ENCODE measurements around the gene CADM1.

CADM1 gene

DNA sequence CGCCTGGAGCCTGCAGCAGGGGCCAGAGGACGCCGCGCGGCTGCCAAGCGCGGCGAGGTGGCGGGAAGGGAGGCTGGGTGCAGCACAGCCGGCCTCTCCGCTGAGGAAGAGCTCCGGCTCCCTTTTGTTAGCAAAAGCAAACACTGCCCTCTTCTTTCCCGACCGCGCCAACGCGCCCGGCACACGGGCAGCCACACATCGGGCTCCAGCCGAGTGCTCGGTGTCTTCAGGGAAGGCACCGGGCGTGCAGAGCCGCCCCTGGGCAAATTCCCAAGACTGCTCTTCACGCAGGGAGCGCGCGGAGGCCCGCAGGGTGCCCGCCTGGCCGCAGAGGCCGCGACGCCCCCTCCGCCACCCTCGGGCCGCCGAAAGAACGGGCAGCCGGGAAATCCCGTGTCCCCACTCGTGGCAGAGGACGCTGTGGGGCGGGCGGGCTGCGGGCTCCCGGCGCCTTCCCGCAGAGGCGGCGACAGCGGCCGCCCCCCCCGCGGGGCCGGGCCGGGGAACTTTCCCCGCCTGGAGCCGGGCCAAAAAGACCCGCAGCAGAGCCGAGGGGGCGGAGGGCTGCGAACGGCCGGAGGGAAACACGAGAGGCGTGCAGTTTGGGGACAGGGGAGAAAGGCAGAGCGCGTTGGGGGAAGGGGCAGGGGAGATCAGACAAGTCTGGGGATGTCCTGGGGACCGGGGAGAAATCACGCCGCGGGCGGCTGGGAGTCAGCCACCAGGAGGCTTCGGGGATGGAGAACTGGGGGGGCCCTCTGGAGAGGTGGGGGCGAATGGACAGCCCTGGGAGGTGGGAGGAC lies 931 bp downstream of the CADM1 start:
- Histone ChIP-seq H3K79me1 (ENCODE audit: low read depth, low read length) (no peaks in the 10 kb centered on the region), H2AK5ac (ENCODE audit: low read depth, low read length) (peak overlapping the region; percentile 70), H2BK12ac (ENCODE audit: low read length) (no peak overlapping the region), H3K9me3 (replicated peaks in 1 of 2; ENCODE audit: control insufficient read depth in 2 of 2, insufficient read depth in 1 of 2, low read depth in 1 of 2, low read length in 2 of 2) (no peaks in the 10 kb centered on the region), H4K91ac (ENCODE audit: low read depth, low read length, poor library complexity) (no peak overlapping the region), H3K27ac (replicated peaks; ENCODE audit: low read length) (no peak overlapping the region), H2BK120ac (ENCODE audit: low read depth, low read length) (peak overlapping the region; percentile 25), H3K18ac (ENCODE audit: low read length) (peak overlapping the region; percentile 94), H2AFZ (ENCODE audit: low read length) (peak overlapping the region; percentile 88), H2BK15ac (ENCODE audit: low read length) (peak overlapping the region; percentile 82), H3K4ac (ENCODE audit: low read length) (peak overlapping the region; percentile 17), H3K23ac (ENCODE audit: low read depth, low read length, poor library complexity) (peak overlapping the region; percentile 95), H2BK5ac (ENCODE audit: low read length) (peak overlapping the region; percentile 83), H3K27me3 (ENCODE audit: control insufficient read depth in 3 of 3, insufficient read depth in 3 of 3, low read depth in 1 of 3, low read length in 3 of 3) (peaks cover 0 to 28% (median 0%) of the 10 kb centered on the region in 3 experiments), H3K4me2 (ENCODE audit: insufficient read depth, low read length, poor library complexity, severe bottlenecking) (peak overlapping the region; percentile 89), H3K9ac (ENCODE audit: low read depth, low read length, poor library complexity) (peak overlapping the region; percentile 96), H3K14ac (ENCODE audit: low read length) (peak overlapping the region; percentile 96), H4K8ac (ENCODE audit: low read depth, low read length) (no peak overlapping the region), H3K4me3 (ENCODE audit: low read length in 2 of 2) (peak overlapping the region; percentile 73 to 94), H3K4me1 (ENCODE audit: control insufficient read depth in 2 of 2, insufficient read depth in 1 of 2, low read depth in 1 of 2, low read length in 2 of 2) (peaks cover 12 to 15% of the 10 kb centered on the region in 2 donors), H3K36me3 (replicated peaks in 1 of 2; ENCODE audit: control insufficient read depth in 2 of 2, insufficient read depth in 2 of 2, low read length in 2 of 2) (no peaks in the 10 kb centered on the region)
- WGBS, 2 donors (ENCODE audit: extremely low coverage in 2 of 2, insufficient read length in 2 of 2, insufficient replicate concordance in 1 of 2): no CpG with 5 or more reads among the region's 77 CpGs
- peak; percentile 57 for DNase-seq (ENCODE audit: low spot score)

DNA sequence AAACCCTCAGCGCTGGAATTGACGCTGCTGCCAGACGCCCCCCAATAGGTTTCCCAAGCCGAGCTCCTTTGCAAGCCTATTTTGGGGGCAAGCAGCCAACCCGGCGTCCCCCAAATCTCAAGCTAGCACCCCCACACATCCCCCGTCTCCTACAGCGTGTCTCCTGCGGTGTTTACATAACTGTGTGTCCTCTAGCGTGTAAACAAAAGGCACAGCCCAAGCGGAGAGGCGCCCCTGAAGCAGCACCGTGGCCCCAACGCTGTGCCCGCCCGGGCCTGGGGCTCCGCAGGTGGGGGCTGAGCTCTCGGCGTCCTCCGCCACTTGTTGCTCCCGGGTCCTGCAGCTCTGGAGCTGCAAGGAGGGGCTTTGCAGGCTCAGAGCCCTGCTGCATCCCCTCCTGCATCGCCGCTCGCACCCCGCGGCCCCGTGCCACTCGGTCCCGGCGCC lies 1.6 kb downstream of the CADM1 start:
- H3K4me3 ChIP-seq (ENCODE audit: low read length in 2 of 2): peak overlapping the region; percentile 73 to 94
- H3K79me1 ChIP-seq (ENCODE audit: low read depth, low read length): no peaks in the 10 kb centered on the region
- H3K4me1 ChIP-seq (ENCODE audit: control insufficient read depth in 2 of 2, insufficient read depth in 1 of 2, low read depth in 1 of 2, low read length in 2 of 2): peaks cover 13 to 15% of the 10 kb centered on the region in 2 donors
- H3K27ac ChIP-seq (replicated peaks; ENCODE audit: low read length): no peak overlapping the region
- H3K36me3 ChIP-seq (replicated peaks in 1 of 2; ENCODE audit: control insufficient read depth in 2 of 2, insufficient read depth in 2 of 2, low read length in 2 of 2): no peaks in the 10 kb centered on the region
- no peak overlapping the region for H4K91ac ChIP-seq (ENCODE audit: low read depth, low read length, poor library complexity)
- H2BK15ac ChIP-seq (ENCODE audit: low read length): peak overlapping the region; percentile 82
- no peak for DNase-seq (ENCODE audit: low spot score)
- peak overlapping the region; percentile 58 for H2BK5ac ChIP-seq (ENCODE audit: low read length)
- no peak overlapping the region for H2BK12ac ChIP-seq (ENCODE audit: low read length)
- H3K23ac ChIP-seq (ENCODE audit: low read depth, low read length, poor library complexity): peak overlapping the region; percentile 74
- peak overlapping the region; percentile 96 for H3K14ac ChIP-seq (ENCODE audit: low read length)
- peak overlapping the region; percentile 64 for H2AK5ac ChIP-seq (ENCODE audit: low read depth, low read length)
- H4K8ac ChIP-seq (ENCODE audit: low read depth, low read length): no peak overlapping the region
- no peaks in the 10 kb centered on the region for H3K9me3 ChIP-seq (replicated peaks in 1 of 2; ENCODE audit: control insufficient read depth in 2 of 2, insufficient read depth in 1 of 2, low read depth in 1 of 2, low read length in 2 of 2)
- peak overlapping the region; percentile 89 for H3K4me2 ChIP-seq (ENCODE audit: insufficient read depth, low read length, poor library complexity, severe bottlenecking)
- peak overlapping the region; percentile 88 for H2AFZ ChIP-seq (ENCODE audit: low read length)
- peak overlapping the region; percentile 93 for H3K9ac ChIP-seq (ENCODE audit: low read depth, low read length, poor library complexity)
- H3K4ac ChIP-seq (ENCODE audit: low read length): no peak overlapping the region
- no CpG with 5 or more reads among the region's 30 CpGs for WGBS, 2 donors (ENCODE audit: extremely low coverage in 2 of 2, insufficient read length in 2 of 2, insufficient replicate concordance in 1 of 2)
- H2BK120ac ChIP-seq (ENCODE audit: low read depth, low read length): peak overlapping the region; percentile 25
- peak overlapping the region; percentile 94 for H3K18ac ChIP-seq (ENCODE audit: low read length)
- H3K27me3 ChIP-seq (ENCODE audit: control insufficient read depth in 3 of 3, insufficient read depth in 3 of 3, low read depth in 1 of 3, low read length in 3 of 3): peaks cover 0 to 23% (median 0%) of the 10 kb centered on the region in 3 experiments

DNA sequence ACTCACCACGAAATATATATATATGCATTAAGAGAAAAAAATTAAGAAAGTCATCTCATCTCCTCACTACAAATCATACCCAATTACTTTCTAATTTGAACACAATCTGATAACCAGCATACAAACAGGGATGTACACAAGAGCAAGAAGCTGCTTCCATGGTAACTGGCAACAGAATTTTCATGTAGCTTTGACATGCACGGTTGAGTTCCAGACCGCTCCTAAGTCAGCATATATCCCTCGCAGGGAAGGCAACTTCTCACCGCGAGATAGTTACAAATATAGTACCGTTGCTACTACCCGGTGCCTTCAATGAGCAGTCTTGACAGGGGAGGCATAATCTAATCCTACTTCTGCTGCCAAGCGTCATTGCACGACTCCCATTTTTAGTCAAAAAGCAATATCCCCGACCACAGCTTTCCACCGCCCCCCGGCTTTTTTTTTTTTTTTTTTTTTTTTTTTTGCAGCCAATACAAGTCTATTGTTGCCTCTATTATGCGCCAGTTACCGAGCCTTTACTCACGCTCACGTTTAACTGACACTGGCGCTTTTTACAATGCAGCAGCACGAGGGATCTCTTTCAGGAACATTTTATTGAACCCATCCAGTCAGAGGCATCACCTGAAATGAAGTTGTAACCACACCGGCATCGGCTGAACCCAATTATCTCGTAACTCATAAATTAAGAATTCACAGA lies 2.2 kb downstream of the CADM1 start:
- no peaks in the 10 kb centered on the region for H3K79me1 ChIP-seq (ENCODE audit: low read depth, low read length)
- no peak overlapping the region for H3K14ac ChIP-seq (ENCODE audit: low read length)
- no peak overlapping the region for H2BK120ac ChIP-seq (ENCODE audit: low read depth, low read length)
- no peak overlapping the region for H3K23ac ChIP-seq (ENCODE audit: low read depth, low read length, poor library complexity)
- peak overlapping the region; percentile 88 for H2AFZ ChIP-seq (ENCODE audit: low read length)
- no peak overlapping the region for H4K91ac ChIP-seq (ENCODE audit: low read depth, low read length, poor library complexity)
- H3K9me3 ChIP-seq (replicated peaks in 1 of 2; ENCODE audit: control insufficient read depth in 2 of 2, insufficient read depth in 1 of 2, low read depth in 1 of 2, low read length in 2 of 2): no peaks in the 10 kb centered on the region
- no peak overlapping the region for H3K27ac ChIP-seq (replicated peaks; ENCODE audit: low read length)
- peaks cover 0 to 17% (median 0%) of the 10 kb centered on the region in 3 experiments for H3K27me3 ChIP-seq (ENCODE audit: control insufficient read depth in 3 of 3, insufficient read depth in 3 of 3, low read depth in 1 of 3, low read length in 3 of 3)
- H3K4me2 ChIP-seq (ENCODE audit: insufficient read depth, low read length, poor library complexity, severe bottlenecking): peak overlapping the region; percentile 89
- no peak overlapping the region for H4K8ac ChIP-seq (ENCODE audit: low read depth, low read length)
- no CpG with 5 or more reads among the region's 22 CpGs for WGBS, 2 donors (ENCODE audit: extremely low coverage in 2 of 2, insufficient read length in 2 of 2, insufficient replicate concordance in 1 of 2)
- H3K9ac ChIP-seq (ENCODE audit: low read depth, low read length, poor library complexity): no peak overlapping the region
- H2BK15ac ChIP-seq (ENCODE audit: low read length): no peak overlapping the region
- H2AK5ac ChIP-seq (ENCODE audit: low read depth, low read length): no peak overlapping the region
- H3K36me3 ChIP-seq (replicated peaks in 1 of 2; ENCODE audit: control insufficient read depth in 2 of 2, insufficient read depth in 2 of 2, low read length in 2 of 2): no peaks in the 10 kb centered on the region
- no peak overlapping the region for H2BK12ac ChIP-seq (ENCODE audit: low read length)
- H3K18ac ChIP-seq (ENCODE audit: low read length): peak overlapping the region; percentile 94
- H3K4me1 ChIP-seq (ENCODE audit: control insufficient read depth in 2 of 2, insufficient read depth in 1 of 2, low read depth in 1 of 2, low read length in 2 of 2): peaks cover 13 to 15% of the 10 kb centered on the region in 2 donors
- peak overlapping the region; percentile 73 to 94 for H3K4me3 ChIP-seq (ENCODE audit: low read length in 2 of 2)
- peak overlapping the region; percentile 58 for H2BK5ac ChIP-seq (ENCODE audit: low read length)
- no peak overlapping the region for H3K4ac ChIP-seq (ENCODE audit: low read length)
- peak; percentile 23 for DNase-seq (ENCODE audit: low spot score)

DNA sequence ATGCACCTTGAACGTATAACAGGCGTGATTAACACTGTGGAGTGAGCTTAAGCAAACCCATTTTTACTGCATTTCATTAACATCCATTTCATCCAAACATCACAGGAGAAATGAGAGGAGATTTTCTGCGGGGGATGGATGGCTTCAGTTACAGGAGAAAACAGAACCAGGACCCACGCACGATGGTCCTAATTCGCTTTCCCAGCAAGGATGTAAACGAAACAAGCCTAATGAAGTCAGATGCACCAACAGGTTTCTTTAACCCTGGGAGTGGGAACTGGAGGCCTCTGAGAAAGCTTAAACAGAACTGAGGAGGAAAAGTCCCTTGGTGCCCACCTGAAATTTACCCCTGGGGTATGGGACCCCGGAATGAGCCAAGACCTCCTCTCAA lies 2.7 kb downstream of the CADM1 start:
- Histone ChIP-seq H3K27ac (replicated peaks; ENCODE audit: low read length) (no peak overlapping the region), H3K27me3 (ENCODE audit: control insufficient read depth in 3 of 3, insufficient read depth in 3 of 3, low read depth in 1 of 3, low read length in 3 of 3) (peaks cover 0 to 11% (median 0%) of the 10 kb centered on the region in 3 experiments), H3K4me1 (ENCODE audit: control insufficient read depth in 2 of 2, insufficient read depth in 1 of 2, low read depth in 1 of 2, low read length in 2 of 2) (peaks cover 14 to 15% of the 10 kb centered on the region in 2 donors), H2AK5ac (ENCODE audit: low read depth, low read length) (no peak overlapping the region), H3K36me3 (replicated peaks in 1 of 2; ENCODE audit: control insufficient read depth in 2 of 2, insufficient read depth in 2 of 2, low read length in 2 of 2) (no peaks in the 10 kb centered on the region), H2AFZ (ENCODE audit: low read length) (peak overlapping the region; percentile 63), H2BK15ac (ENCODE audit: low read length) (no peak overlapping the region), H2BK5ac (ENCODE audit: low read length) (no peak overlapping the region), H3K18ac (ENCODE audit: low read length) (no peak overlapping the region), H3K23ac (ENCODE audit: low read depth, low read length, poor library complexity) (no peak overlapping the region), H2BK120ac (ENCODE audit: low read depth, low read length) (no peak overlapping the region), H3K4ac (ENCODE audit: low read length) (no peak overlapping the region), H2BK12ac (ENCODE audit: low read length) (no peak overlapping the region), H3K9ac (ENCODE audit: low read depth, low read length, poor library complexity) (no peak overlapping the region), H4K91ac (ENCODE audit: low read depth, low read length, poor library complexity) (no peak overlapping the region), H3K79me1 (ENCODE audit: low read depth, low read length) (no peaks in the 10 kb centered on the region), H3K4me3 (ENCODE audit: low read length in 2 of 2) (peak overlapping the region in 1 of 2 donors; percentile 73), H4K8ac (ENCODE audit: low read depth, low read length) (no peak overlapping the region), H3K4me2 (ENCODE audit: insufficient read depth, low read length, poor library complexity, severe bottlenecking) (peak overlapping the region; percentile 54), H3K14ac (ENCODE audit: low read length) (no peak overlapping the region), H3K9me3 (replicated peaks in 1 of 2; ENCODE audit: control insufficient read depth in 2 of 2, insufficient read depth in 1 of 2, low read depth in 1 of 2, low read length in 2 of 2) (no peaks in the 10 kb centered on the region)
- WGBS, 2 donors (ENCODE audit: extremely low coverage in 2 of 2, insufficient read length in 2 of 2, insufficient replicate concordance in 1 of 2): no CpG with 5 or more reads among the region's 8 CpGs
- DNase-seq (ENCODE audit: low spot score): no peak

Data from neuronal stem cell (in vitro differentiated cells).